Retinal pigment epithelial cell (primary cell): ENCODE data around the gene DMBT1.

Experiments used
- DNase-seq: peaks from one replicate; pipeline ENCODE4 v3.0.0-alpha.2; 2010; ENCODE audit warnings: low read depth
- H3K4me3 ChIP-seq: 2 replicates; pipeline ENCODE4 v1.5.1; 2011; ENCODE audit warnings: mild to moderate bottlenecking, low read length, control low read depth, moderate library complexity
- TF ChIP-seq, protein P1 (sequence below): conservative IDR thresholded peaks from 2 replicates; pipeline ENCODE4 v1.5.1; 2011; ENCODE audit warnings: low read depth, low read length, control low read depth, inconsistent platforms

Gene DMBT1

GRCh38 chr10:122632031-122632430 is 71.5 kb downstream of the DMBT1 start:
- no peak overlapping the region for H3K4me3 ChIP-seq
- TF ChIP-seq, protein P1, sequence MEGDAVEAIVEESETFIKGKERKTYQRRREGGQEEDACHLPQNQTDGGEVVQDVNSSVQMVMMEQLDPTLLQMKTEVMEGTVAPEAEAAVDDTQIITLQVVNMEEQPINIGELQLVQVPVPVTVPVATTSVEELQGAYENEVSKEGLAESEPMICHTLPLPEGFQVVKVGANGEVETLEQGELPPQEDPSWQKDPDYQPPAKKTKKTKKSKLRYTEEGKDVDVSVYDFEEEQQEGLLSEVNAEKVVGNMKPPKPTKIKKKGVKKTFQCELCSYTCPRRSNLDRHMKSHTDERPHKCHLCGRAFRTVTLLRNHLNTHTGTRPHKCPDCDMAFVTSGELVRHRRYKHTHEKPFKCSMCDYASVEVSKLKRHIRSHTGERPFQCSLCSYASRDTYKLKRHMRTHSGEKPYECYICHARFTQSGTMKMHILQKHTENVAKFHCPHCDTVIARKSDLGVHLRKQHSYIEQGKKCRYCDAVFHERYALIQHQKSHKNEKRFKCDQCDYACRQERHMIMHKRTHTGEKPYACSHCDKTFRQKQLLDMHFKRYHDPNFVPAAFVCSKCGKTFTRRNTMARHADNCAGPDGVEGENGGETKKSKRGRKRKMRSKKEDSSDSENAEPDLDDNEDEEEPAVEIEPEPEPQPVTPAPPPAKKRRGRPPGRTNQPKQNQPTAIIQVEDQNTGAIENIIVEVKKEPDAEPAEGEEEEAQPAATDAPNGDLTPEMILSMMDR, result no peak
- no peak for DNase-seq

DNA sequence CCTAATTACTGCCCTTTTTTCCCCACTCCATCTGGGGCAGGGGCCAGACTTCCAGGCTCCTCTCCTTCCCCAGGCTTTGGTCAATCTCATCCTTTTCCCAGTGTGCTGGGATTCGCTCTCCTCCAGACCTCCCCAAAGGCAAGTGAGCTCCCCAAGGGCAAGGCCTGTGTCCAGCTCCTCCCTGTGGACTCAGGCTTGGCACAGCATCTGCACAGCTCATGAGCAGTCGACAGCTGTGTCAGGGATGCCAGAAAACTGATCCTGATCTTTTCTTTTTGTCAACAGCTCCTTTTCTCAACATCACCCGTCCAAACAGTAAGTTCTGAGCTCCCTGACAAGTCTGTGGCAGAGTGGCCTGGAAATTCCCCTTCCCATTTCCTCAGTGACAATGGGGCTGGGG is 72.0 kb downstream of the DMBT1 start:
- no peak overlapping the region for H3K4me3 ChIP-seq
- TF ChIP-seq, protein P1, result no peak
- no peak for DNase-seq

- H3K4me3 ChIP-seq, result no peak overlapping the region
- DNase-seq, result no peak
- TF ChIP-seq, protein P1, result no peak
Measured at GRCh38 chr10:122636953-122637352, 76.4 kb downstream of the DMBT1 start.

DNA sequence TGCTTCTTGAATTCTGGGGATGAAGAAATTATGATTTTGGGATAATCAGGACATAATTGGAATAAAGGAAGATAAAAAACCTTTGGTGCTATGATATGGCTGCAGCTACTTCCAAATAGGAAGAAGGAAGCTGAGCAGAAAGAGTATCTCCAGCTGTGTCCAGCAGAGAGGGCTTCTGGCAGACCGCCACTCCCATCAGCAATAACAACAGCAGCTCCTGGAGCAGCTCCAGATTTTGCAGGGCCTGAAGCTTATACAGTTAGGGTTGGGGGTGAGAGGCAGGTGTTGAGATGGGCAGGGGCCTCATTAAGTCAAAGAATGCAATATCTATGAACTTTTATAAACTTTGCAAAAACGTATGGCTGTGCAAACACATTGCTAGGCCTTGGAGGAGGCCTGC is 76.8 kb downstream of the DMBT1 start:
- TF ChIP-seq, protein P1, result no peak
- DNase-seq, result no peak

GRCh38 chr10:122638106-122638505 is 77.6 kb downstream of the DMBT1 start:
- TF ChIP-seq, protein P1, result no peak

More for the DNA sequence above, 76.8 kb downstream of the DMBT1 start:
- no peak overlapping the region for H3K4me3 ChIP-seq

DNA sequence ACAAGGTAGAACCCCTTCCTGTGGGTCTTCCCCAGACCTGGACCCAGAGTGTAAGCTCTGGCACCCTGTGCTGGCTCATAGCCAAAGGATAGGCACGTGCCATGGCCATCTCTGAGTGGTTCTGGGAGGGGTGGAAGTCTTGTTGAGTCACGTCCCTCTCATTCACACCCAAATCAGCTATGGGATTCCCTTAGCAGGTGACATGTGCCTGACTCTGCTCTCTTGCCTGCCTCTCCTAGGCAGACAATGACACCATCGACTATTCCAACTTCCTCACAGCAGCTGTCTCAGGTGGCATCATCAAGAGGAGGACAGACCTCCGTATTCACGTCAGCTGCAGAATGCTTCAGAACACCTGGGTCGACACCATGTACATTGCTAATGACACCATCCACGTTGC is 79.2 kb downstream of the DMBT1 start:
- DNase-seq, result no peak
- no peak overlapping the region for H3K4me3 ChIP-seq
- TF ChIP-seq, protein P1, result no peak

More at GRCh38 chr10:122638106-122638505, 77.6 kb downstream of the DMBT1 start:
- DNase-seq, result no peak
- H3K4me3 ChIP-seq, result no peak overlapping the region

DNA sequence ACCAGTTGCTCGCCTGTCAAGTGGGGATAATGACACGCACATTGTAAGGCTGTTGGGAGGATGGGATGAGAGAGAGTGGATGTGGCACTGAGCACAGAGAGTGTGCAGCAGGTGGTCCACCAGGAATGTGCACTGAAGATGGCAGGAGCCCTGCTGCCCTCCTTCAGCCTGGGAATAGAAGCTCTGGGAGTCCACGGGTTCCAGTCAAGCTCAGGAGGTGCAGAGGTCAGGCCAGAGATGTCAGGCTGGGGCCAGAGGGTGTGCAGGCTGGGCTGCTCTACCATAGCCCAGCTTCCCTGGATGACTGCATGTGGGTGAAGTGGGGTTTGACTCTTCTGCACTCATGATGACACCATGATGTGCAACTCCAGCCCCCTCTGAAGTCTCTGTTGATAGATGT is 80.4 kb downstream of the DMBT1 start:
- DNase-seq, result no peak
- H3K4me3 ChIP-seq, result no peak overlapping the region
- TF ChIP-seq, protein P1, result no peak
